Neuronal stem cell (in vitro differentiated cells): ENCODE results near the gene SLC38A10.

Experiments used
- DNase-seq: peaks from one replicate; pipeline ENCODE4 v3.0.0-alpha.2; 2013; ENCODE audit warnings: low spot score
- H2AFZ ChIP-seq: one replicate; pipeline ENCODE4 v1.6.1; 2013; ENCODE audit warnings: mild to moderate bottlenecking, low read length, inconsistent platforms
- H2AK5ac ChIP-seq: 2 replicates; pipeline ENCODE4 v1.6.1; 2013; ENCODE audit warnings: low read depth, mild to moderate bottlenecking, inconsistent platforms, low read length, moderate library complexity, mixed read lengths
- H2BK120ac ChIP-seq: 2 replicates; pipeline ENCODE4 v1.6.1; 2013; ENCODE audit warnings: low read depth, mild to moderate bottlenecking, inconsistent platforms, low read length, moderate library complexity, mixed read lengths
- H2BK12ac ChIP-seq: one replicate; pipeline ENCODE4 v1.6.1; 2013; ENCODE audit warnings: low read length, inconsistent platforms
- H2BK15ac ChIP-seq: 2 replicates; pipeline ENCODE4 v1.6.1; 2013; ENCODE audit warnings: mild to moderate bottlenecking, low read length, inconsistent platforms, mixed read lengths
- H2BK5ac ChIP-seq: one replicate; pipeline ENCODE4 v1.6.1; 2013; ENCODE audit warnings: inconsistent platforms, mild to moderate bottlenecking, low read length, moderate library complexity
- H3K14ac ChIP-seq: one replicate; pipeline ENCODE4 v1.6.1; 2013; ENCODE audit warnings: low read length, inconsistent platforms
- H3K18ac ChIP-seq: 2 replicates; pipeline ENCODE4 v1.6.1; 2013; ENCODE audit warnings: low read length, inconsistent platforms
- H3K23ac ChIP-seq: 2 replicates; pipeline ENCODE4 v1.6.1; 2013; ENCODE audit warnings: low read depth, mild to moderate bottlenecking, mixed read lengths, low read length, inconsistent platforms; ENCODE audit not compliant: poor library complexity
- H3K27ac ChIP-seq: replicated peaks from 3 replicates; pipeline ENCODE4 v1.5.1; 2013; ENCODE audit warnings: low read length, inconsistent platforms
- H3K27me3 ChIP-seq, 3 experiments: 2 replicates each; pipeline ENCODE4 v1.6.1; 2013; ENCODE audit warnings: low read length in 3 of 3, mild to moderate bottlenecking in 2 of 3, inconsistent platforms in 1 of 3, low read depth in 1 of 3, mixed read lengths in 1 of 3, moderate library complexity in 1 of 3; ENCODE audit not compliant: control insufficient read depth in 3 of 3, insufficient read depth in 3 of 3
- H3K36me3 ChIP-seq, 2 donors: replicated peaks in 1 of 2; 2 replicates each; pipeline ENCODE4 v1.6.1; 2013; ENCODE audit warnings: low read length in 2 of 2; ENCODE audit not compliant: control insufficient read depth in 2 of 2, insufficient read depth in 2 of 2
- H3K4ac ChIP-seq: 2 replicates; pipeline ENCODE4 v1.6.1; 2013; ENCODE audit warnings: inconsistent platforms, mild to moderate bottlenecking, low read length, moderate library complexity
- H3K4me1 ChIP-seq, 2 donors: 1 replicate in 1 of 2; 2 replicates in 1 of 2; pipeline ENCODE4 v1.6.1; 2013; ENCODE audit warnings: low read length in 2 of 2, low read depth in 1 of 2; ENCODE audit not compliant: control insufficient read depth in 2 of 2, insufficient read depth in 1 of 2
- H3K4me2 ChIP-seq: one replicate; pipeline ENCODE4 v1.6.1; 2013; ENCODE audit warnings: mild to moderate bottlenecking, low read length, inconsistent platforms; ENCODE audit not compliant: insufficient read depth, poor library complexity, severe bottlenecking
- H3K4me3 ChIP-seq, 2 donors: 2 replicates each; pipeline ENCODE4 v1.5.1; 2013; ENCODE audit warnings: low read length in 2 of 2, mild to moderate bottlenecking in 2 of 2, inconsistent platforms in 1 of 2, moderate library complexity in 1 of 2
- H3K79me1 ChIP-seq: one replicate; pipeline ENCODE4 v1.6.1; 2013; ENCODE audit warnings: low read depth, mild to moderate bottlenecking, inconsistent platforms, low read length, moderate library complexity
- H3K9ac ChIP-seq: one replicate; pipeline ENCODE4 v1.6.1; 2013; ENCODE audit warnings: mild to moderate bottlenecking, low read depth, low read length, inconsistent platforms; ENCODE audit not compliant: poor library complexity
- H3K9me3 ChIP-seq, 2 donors: replicated peaks in 1 of 2; 2 replicates each; pipeline versions ENCODE3 to v1.6.1; 2013; ENCODE audit warnings: low read length in 2 of 2, mild to moderate bottlenecking in 2 of 2, inconsistent platforms in 1 of 2, low read depth in 1 of 2, mixed read lengths in 1 of 2, moderate library complexity in 1 of 2; ENCODE audit not compliant: control insufficient read depth in 2 of 2, insufficient read depth in 1 of 2
- H4K8ac ChIP-seq: one replicate; pipeline ENCODE4 v1.6.1; 2013; ENCODE audit warnings: low read depth, mild to moderate bottlenecking, inconsistent platforms, low read length, moderate library complexity
- H4K91ac ChIP-seq: one replicate; pipeline ENCODE4 v1.6.1; 2013; ENCODE audit warnings: low read length, low read depth, mild to moderate bottlenecking, inconsistent platforms; ENCODE audit not compliant: poor library complexity
- WGBS, 2 donors: extraction: QIAGEN DNeasy Blood & Tissue Kit; methylation state at CpG; one replicate each; pipeline ENCODE4 v1.1.7; 2013; ENCODE audit warnings: missing lambda C conversion rate in 2 of 2, mixed read lengths in 1 of 2; ENCODE audit not compliant: insufficient read length in 2 of 2, insufficient replicate concordance in 1 of 2; ENCODE audit errors: extremely low coverage in 2 of 2; 5-methylcytosine and 5-hydroxymethylcytosine counted together

SLC38A10 gene

GRCh38 chr17:81317530-81317821 is 22.4 kb upstream of the SLC38A10 start:
- no peak overlapping the region for H4K91ac ChIP-seq
- no peak overlapping the region for H3K4me3 ChIP-seq
- no peak overlapping the region for H3K23ac ChIP-seq
- H3K4ac ChIP-seq, result no peak overlapping the region
- H2BK12ac ChIP-seq, result no peak overlapping the region
- no peak overlapping the region for H2BK15ac ChIP-seq
- no peaks in the 10 kb centered on the region for H3K9me3 ChIP-seq
- peaks cover under 1% of the 10 kb centered on the region for H3K79me1 ChIP-seq
- no CpG with 5 or more reads among the region's 10 CpGs for WGBS, 2 donors
- H2AFZ ChIP-seq, result no peak overlapping the region
- DNase-seq, result no peak
- H2BK5ac ChIP-seq, result no peak overlapping the region
- peaks cover 0 to 26% of the 10 kb centered on the region in 2 donors for H3K4me1 ChIP-seq
- H3K4me2 ChIP-seq, result no peak overlapping the region
- H2BK120ac ChIP-seq, result no peak overlapping the region
- H2AK5ac ChIP-seq, result peak overlapping the region; percentile 89
- no peak overlapping the region for H3K9ac ChIP-seq
- H3K27ac ChIP-seq, result no peak overlapping the region
- H3K36me3 ChIP-seq, result no peaks in the 10 kb centered on the region
- H3K18ac ChIP-seq, result peak overlapping the region; percentile 76
- peaks cover 0 to 29% (median 0%) of the 10 kb centered on the region in 3 experiments for H3K27me3 ChIP-seq
- H3K14ac ChIP-seq, result peak overlapping the region; percentile 47
- H4K8ac ChIP-seq, result no peak overlapping the region

GRCh38 chr17:81315885-81316391 is 20.8 kb upstream of the SLC38A10 start:
- no peak overlapping the region for H2AFZ ChIP-seq
- peak overlapping the region; percentile 84 for H2BK12ac ChIP-seq
- peak overlapping the region; percentile 98 for H2AK5ac ChIP-seq
- H3K36me3 ChIP-seq, result no peaks in the 10 kb centered on the region
- no peak for DNase-seq
- H2BK15ac ChIP-seq, result peak overlapping the region; percentile 93
- peak overlapping the region; percentile 18 for H2BK120ac ChIP-seq
- no peak overlapping the region for H3K4me3 ChIP-seq
- no peak overlapping the region for H2BK5ac ChIP-seq
- H3K23ac ChIP-seq, result peak overlapping the region; percentile 73
- no peak overlapping the region for H4K8ac ChIP-seq
- H3K18ac ChIP-seq, result peak overlapping the region; percentile 48
- no peak overlapping the region for H3K4me2 ChIP-seq
- no peak overlapping the region for H4K91ac ChIP-seq
- no peaks in the 10 kb centered on the region for H3K9me3 ChIP-seq
- peak overlapping the region; percentile 21 for H3K9ac ChIP-seq
- peak overlapping the region; percentile 93 for H3K4ac ChIP-seq
- peaks cover 0 to 30% of the 10 kb centered on the region in 2 donors for H3K4me1 ChIP-seq
- H3K79me1 ChIP-seq, result no peaks in the 10 kb centered on the region
- H3K27ac ChIP-seq, result no peak overlapping the region
- H3K14ac ChIP-seq, result peak overlapping the region; percentile 56
- peaks cover 0 to 40% (median 0%) of the 10 kb centered on the region in 3 experiments for H3K27me3 ChIP-seq
- WGBS, 2 donors, result no CpG with 5 or more reads among the region's 20 CpGs

GRCh38 chr17:81315129-81315884 is 20.2 kb upstream of the SLC38A10 start:
- Histone ChIP-seq H3K36me3 (no peaks in the 10 kb centered on the region), H2BK120ac (no peak overlapping the region), H3K9ac (peak overlapping the region; percentile 38), H2AFZ (peak overlapping the region; percentile 83), H3K18ac (peak overlapping the region; percentile 91), H3K4me1 (peaks cover 2 to 36% of the 10 kb centered on the region in 2 donors), H4K91ac (peak overlapping the region; percentile 69), H4K8ac (peak overlapping the region; percentile 72), H2BK12ac (peak overlapping the region; percentile 33), H3K23ac (no peak overlapping the region), H3K9me3 (no peaks in the 10 kb centered on the region), H2AK5ac (peak overlapping the region; percentile 98), H2BK15ac (peak overlapping the region; percentile 93), H3K4me2 (no peak overlapping the region), H3K4ac (no peak overlapping the region), H3K27ac (no peak overlapping the region), H3K14ac (peak overlapping the region; percentile 56), H3K27me3 (peaks cover 0 to 40% (median 2%) of the 10 kb centered on the region in 3 experiments), H3K4me3 (no peak overlapping the region), H3K79me1 (no peaks in the 10 kb centered on the region), H2BK5ac (peak overlapping the region; percentile 93)
- WGBS, 2 donors, result no CpG with 5 or more reads among the region's 19 CpGs
- no peak for DNase-seq

- no peak overlapping the region for H3K27ac ChIP-seq
- no peak overlapping the region for H4K91ac ChIP-seq
- H2BK120ac ChIP-seq, result no peak overlapping the region
- H2BK5ac ChIP-seq, result peak overlapping the region; percentile 93
- DNase-seq, result no peak
- peak overlapping the region; percentile 80 for H3K23ac ChIP-seq
- peak overlapping the region; percentile 93 for H2BK15ac ChIP-seq
- peak overlapping the region; percentile 91 for H3K18ac ChIP-seq
- no peaks in the 10 kb centered on the region for H3K36me3 ChIP-seq
- peak overlapping the region; percentile 71 for H3K14ac ChIP-seq
- peak overlapping the region; percentile 72 for H4K8ac ChIP-seq
- H3K9me3 ChIP-seq, result no peaks in the 10 kb centered on the region
- H2AK5ac ChIP-seq, result peak overlapping the region; percentile 98
- WGBS, 2 donors, result no CpG with 5 or more reads among the region's 21 CpGs
- no peak overlapping the region for H3K4me3 ChIP-seq
- H3K4me1 ChIP-seq, result peaks cover 4 to 43% of the 10 kb centered on the region in 2 donors
- no peak overlapping the region for H3K4ac ChIP-seq
- H2BK12ac ChIP-seq, result no peak overlapping the region
- H3K4me2 ChIP-seq, result no peak overlapping the region
- H3K27me3 ChIP-seq, result peaks cover 0 to 38% (median 3%) of the 10 kb centered on the region in 3 experiments
- H3K9ac ChIP-seq, result peak overlapping the region; percentile 38
- peak overlapping the region; percentile 83 for H2AFZ ChIP-seq
- H3K79me1 ChIP-seq, result no peaks in the 10 kb centered on the region
Observed at GRCh38 chr17:81314398-81315081, 19.4 kb upstream of the SLC38A10 start.
